Fibroblast of the aortic adventitia (primary cell): ENCODE data around the gene SNPH. TPM values are rescaled to one million over a fixed set of nuclear protein-coding genes. Genes with fewer than 3 reads are reported as not detected.
"Not testable (repeated sequence)": the region's sequence is repeated elsewhere in the genome, so short reads cannot be mapped to it uniquely, and the experiment has no call there.

ENCODE experiments used
- DNase-seq: peaks from one replicate; pipeline ENCODE4 v3.0.0-alpha.2; 2010; ENCODE audit warnings: low read depth
- H3K4me3 ChIP-seq: 2 replicates; pipeline ENCODE4 v1.5.1; 2011; ENCODE audit warnings: low read depth, mild to moderate bottlenecking, control low read depth, low read length, moderate library complexity
- CTCF ChIP-seq: IDR thresholded peaks from 2 replicates; pipeline ENCODE4 v1.5.1; 2011; ENCODE audit warnings: mild to moderate bottlenecking, low read length, control low read depth, inconsistent platforms; ENCODE audit not compliant: insufficient read depth
- total RNA-seq: library from RNA; depleted of rRNA; stranded (reverse); fragments of >200 nt; gene quantifications from 2 replicates; pipeline ENCODE4 v1.2.3, GENCODE V29; 2012; ENCODE audit warnings: low replicate concordance

Gene SNPH
- total RNA-seq, 1 donor: 7.7 TPM

- TF ChIP-seq CTCF: no peak
- no peak overlapping the region for H3K4me3 ChIP-seq
- no peak for DNase-seq
These were observed 18.4 kb upstream of the SNPH start for GRCh38 chr20:1247689-1248088.

GRCh38 chr20:1250282-1250681, 15.8 kb upstream of the SNPH start:
- DNase-seq: not testable (repeated sequence)

GRCh38 chr20:1252416-1252815, 13.7 kb upstream of the SNPH start:
- TF ChIP-seq CTCF: no peak
- no peak for DNase-seq
- no peak overlapping the region for H3K4me3 ChIP-seq

More at GRCh38 chr20:1250282-1250681, 15.8 kb upstream of the SNPH start:
- not testable (repeated sequence) for H3K4me3 ChIP-seq

GRCh38 chr20:1254254-1254653, 11.8 kb upstream of the SNPH start:
- DNase-seq: no peak
- TF ChIP-seq CTCF: no peak
- H3K4me3 ChIP-seq: no peak overlapping the region

GRCh38 chr20:1255675-1256074, 10.4 kb upstream of the SNPH start:
- no peak for TF ChIP-seq CTCF
- DNase-seq: no peak
- no peak overlapping the region for H3K4me3 ChIP-seq

- TF ChIP-seq CTCF: no peak
- peak; percentile 34 for DNase-seq
These were observed 2.2 kb upstream of the SNPH start for GRCh38 chr20:1263853-1264252.

GRCh38 chr20:1264727-1265126, 1.4 kb upstream of the SNPH start:
- no peak for TF ChIP-seq CTCF
- no peak for DNase-seq
- no peak overlapping the region for H3K4me3 ChIP-seq

More at GRCh38 chr20:1263853-1264252, 2.2 kb upstream of the SNPH start:
- H3K4me3 ChIP-seq: no peak overlapping the region
